Coronary artery (tissue), 2 donors: Measurements from ENCODE around the gene SPPL2B.

ENCODE experiments used
- DNase-seq: peaks from one replicate; pipeline ENCODE4 v3.0.0-alpha.2; 2017; ENCODE audit warnings: low spot score
- H3K27ac ChIP-seq, 2 donors: fragments of 200-600 bp; sonication (generic); one replicate each; pipeline ENCODE4 v1.5.1; 2016 to 2019
- H3K4me3 ChIP-seq: fragments of 200-600 bp; sonication (generic); 2 replicates; pipeline ENCODE4 v1.5.1; 2016; ENCODE audit warnings: mild to moderate bottlenecking, moderate library complexity
- TF ChIP-seq, protein P1 (sequence below): fragments of 200-600 bp; sonication (generic); IDR thresholded peaks from one replicate; pipeline ENCODE4 v1.5.1; 2019; ENCODE audit warnings: antibody characterized with exemption

Gene SPPL2B

DNA sequence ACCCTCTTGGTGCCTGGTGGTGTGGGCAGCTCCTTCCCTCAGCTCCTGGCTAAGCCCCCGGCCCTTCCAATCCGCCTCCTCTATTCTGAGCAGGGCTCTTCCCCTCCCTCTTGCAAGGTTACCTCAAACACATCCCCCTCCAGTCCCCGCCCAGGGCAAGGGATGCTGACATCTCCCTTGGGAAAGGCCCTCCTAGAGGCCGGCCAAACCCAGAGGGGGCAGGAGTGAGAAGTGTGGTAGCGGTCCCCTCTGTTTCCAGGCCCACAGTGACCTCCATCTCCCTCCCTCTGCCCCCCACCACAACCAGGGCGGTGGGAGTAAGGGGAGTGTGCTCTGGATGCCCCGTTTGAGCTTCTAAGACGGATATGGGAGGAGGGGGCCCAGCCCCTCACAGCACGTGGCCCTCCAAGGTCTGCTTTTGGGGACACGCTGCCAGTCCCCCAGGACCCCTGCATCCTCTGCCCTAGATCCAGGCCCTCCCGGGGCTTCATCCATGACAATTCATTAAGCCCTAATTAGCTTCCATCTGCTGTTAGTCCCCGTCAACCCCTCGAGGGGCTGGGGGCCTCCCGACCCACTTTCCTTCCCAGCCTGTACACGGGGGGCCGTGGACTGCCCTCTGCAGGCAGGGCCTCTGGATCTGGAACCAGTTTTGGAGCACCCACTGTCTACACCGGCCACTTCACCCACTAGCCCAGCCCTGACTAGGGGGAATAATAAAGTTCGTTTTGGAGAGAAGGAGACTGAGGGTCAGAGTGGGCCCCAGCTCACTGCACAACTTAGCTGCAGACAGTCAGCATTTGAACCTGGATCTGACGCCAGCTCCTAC is 22.8 kb upstream of the SPPL2B start:
- TF ChIP-seq, protein P1, sequence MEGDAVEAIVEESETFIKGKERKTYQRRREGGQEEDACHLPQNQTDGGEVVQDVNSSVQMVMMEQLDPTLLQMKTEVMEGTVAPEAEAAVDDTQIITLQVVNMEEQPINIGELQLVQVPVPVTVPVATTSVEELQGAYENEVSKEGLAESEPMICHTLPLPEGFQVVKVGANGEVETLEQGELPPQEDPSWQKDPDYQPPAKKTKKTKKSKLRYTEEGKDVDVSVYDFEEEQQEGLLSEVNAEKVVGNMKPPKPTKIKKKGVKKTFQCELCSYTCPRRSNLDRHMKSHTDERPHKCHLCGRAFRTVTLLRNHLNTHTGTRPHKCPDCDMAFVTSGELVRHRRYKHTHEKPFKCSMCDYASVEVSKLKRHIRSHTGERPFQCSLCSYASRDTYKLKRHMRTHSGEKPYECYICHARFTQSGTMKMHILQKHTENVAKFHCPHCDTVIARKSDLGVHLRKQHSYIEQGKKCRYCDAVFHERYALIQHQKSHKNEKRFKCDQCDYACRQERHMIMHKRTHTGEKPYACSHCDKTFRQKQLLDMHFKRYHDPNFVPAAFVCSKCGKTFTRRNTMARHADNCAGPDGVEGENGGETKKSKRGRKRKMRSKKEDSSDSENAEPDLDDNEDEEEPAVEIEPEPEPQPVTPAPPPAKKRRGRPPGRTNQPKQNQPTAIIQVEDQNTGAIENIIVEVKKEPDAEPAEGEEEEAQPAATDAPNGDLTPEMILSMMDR, result no peak
- no peak overlapping the region for H3K27ac ChIP-seq
- DNase-seq, result no peak
- no peak overlapping the region for H3K4me3 ChIP-seq

DNA sequence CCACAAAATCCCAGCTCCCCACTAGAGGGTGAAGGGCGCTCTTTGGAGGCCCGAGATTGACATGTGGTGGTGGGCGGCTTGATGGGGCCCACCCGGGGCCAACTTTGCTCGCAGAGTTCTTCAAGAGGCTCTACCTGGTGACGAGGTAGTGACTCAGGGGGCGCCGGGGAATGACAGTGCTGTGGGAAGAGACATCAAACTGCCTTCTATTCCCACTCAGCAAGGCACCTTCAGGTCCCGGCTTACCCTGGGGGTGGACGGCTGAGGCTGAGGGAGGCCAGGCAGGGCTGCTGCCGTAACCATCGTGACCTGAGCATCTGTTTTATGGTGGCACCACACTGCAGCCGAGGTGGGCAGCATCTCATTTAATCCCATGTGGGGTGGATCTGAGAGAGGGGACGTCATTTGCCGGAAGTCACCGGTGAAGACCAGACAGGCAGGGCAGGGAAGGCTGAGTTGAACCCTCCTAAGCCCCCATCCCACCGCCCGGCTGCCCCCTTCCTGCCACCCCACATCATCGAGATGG is 22.1 kb upstream of the SPPL2B start:
- TF ChIP-seq, protein P1, result no peak
- Histone ChIP-seq H3K27ac (no peak overlapping the region), H3K4me3 (no peak overlapping the region)
- DNase-seq, result no peak

DNA sequence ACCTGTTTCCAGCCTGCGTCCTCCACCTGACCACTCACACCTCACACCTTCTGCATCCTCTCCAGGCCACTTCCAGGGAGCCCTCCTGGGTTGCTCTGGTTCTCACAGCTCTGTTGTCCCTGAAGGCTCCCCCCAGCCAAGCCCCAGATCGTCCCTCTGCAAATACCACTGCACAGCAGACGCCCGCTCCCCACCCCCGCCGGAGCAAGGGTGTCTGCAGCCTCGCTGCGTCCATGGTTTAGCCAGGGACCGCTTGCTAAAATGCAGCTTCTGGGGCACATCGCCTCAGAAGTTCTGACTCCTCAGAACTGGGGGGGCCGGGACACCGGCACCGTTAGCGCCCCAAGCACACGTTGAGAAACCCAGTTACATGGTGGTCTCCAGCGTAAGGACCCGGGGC is 21.5 kb upstream of the SPPL2B start:
- TF ChIP-seq, protein P1, result no peak
- Histone ChIP-seq H3K4me3 (no peak overlapping the region), H3K27ac (no peak overlapping the region)
- no peak for DNase-seq

DNA sequence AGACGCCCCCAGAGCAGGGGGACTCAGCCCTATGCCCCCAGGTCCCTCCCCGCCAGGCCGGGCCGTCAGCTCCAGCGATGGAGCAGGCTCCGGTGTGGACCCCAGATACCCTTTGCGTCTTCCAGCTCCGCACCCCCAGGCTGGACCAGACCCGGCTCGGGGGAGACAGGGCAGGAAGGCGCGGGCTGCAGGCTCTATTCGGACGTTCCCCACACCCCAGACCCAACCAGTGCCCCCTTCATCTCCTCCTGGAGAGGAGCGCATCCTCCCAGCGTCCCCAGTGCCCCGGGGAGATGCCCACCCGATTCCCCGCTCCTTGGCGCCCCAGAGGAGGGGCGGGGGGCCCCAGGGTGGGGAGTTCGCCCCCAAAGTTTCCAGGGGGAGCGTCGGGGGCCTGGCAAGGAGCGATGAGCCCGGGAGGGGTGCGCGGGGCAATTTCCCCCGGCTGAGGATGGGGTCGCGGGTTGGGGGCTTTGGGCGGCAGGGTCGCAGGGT is 20.9 kb upstream of the SPPL2B start:
- Histone ChIP-seq H3K4me3 (peak overlapping the region; percentile 54), H3K27ac (no peak overlapping the region)
- TF ChIP-seq, protein P1, result no peak
- no peak for DNase-seq

DNA sequence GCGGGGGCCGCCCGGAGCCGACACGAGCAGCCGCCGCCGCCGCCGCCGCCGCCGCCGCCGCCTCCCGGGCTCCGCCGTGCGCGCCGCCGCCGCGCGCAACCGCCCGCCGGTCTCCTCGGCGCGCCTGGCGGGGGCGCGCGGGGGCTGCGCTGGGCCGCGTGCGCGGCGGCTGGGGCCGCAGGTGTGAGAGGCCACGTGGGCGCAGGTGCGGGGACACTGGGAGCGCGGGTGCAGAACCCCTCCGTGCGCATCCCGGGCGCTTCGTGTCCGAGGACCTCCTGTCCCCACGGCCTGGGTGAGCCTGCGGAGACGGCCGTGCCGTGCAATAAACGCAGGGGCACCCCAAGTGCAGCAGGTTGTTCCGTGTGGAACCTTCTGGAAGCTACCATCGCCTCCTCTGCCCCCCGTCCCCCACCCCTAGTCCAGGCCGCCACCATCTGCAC is 20.3 kb upstream of the SPPL2B start, which contains the start of gene LINGO3:
Gene LINGO3 (minus strand): TSS at position 41 of the 443 bp plus-strand sequence. CDS start 16,378 bp downstream, outside the sequence.
- Histone ChIP-seq H3K27ac (no peak within 1 kb of the TSS), H3K4me3 (peak within 1 kb of the TSS; percentile 54)
- no peak for DNase-seq
- TF ChIP-seq, protein P1, result no peak

DNA sequence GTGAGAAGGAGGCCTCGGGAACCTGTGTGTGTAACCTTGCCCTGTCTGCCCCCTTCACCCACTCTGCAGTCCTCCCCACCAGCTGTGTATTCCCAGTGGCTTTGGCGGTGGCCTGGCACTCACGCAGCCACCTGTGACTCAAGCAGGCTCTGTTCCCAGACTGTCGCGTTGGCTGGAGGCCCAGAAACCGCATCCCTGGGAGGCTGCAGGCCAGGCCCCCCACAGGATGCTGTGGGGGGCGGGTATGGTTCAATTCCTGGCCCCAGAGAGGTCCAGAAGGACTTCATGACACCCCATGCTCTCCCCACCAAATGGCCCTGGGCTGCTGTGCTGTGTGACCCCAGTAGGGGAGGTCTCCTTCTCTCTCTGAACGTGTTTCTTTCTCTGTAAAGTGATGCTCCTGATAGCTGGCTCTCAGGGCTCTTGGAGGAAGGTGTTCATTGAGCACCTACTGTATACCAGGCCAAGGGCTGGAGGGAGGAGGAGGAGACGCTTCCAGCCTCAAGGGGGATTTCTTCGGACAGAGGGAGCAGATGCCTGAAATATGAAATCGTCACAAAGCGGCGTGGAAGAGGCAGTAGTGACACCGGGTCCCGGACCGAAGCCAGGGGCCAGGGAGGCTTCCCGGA is 18.6 kb upstream of the SPPL2B start:
- DNase-seq, result no peak
- H3K27ac ChIP-seq, result no peak overlapping the region
- TF ChIP-seq, protein P1, result no peak
- no peak overlapping the region for H3K4me3 ChIP-seq
